ENCODE measurements around the gene BEAN1. TPM values are rescaled to one million over a fixed set of nuclear protein-coding genes. Genes with fewer than 3 reads are reported as not detected.

The BEAN1 gene
- polyA plus RNA-seq, 1 of the 3 experiments (the other 2 are of a cell fraction) = 0.07 TPM

- no peak overlapping the region for H3K27ac ChIP-seq (ENCODE audit: low read depth in 2 of 2, low read length in 1 of 2)
- H3K4me3 ChIP-seq (ENCODE audit: low read depth in 2 of 2, low read length in 1 of 2) = no peak overlapping the region
- H3K4me2 ChIP-seq = no peak overlapping the region
- no peaks in the 10 kb centered on the region; a peak in 1 of 4 replicates for H3K4me1 ChIP-seq (ENCODE audit: control insufficient read depth in 1 of 2, insufficient read depth in 2 of 2, low read depth in 1 of 2, low read length in 1 of 2)
- ChIA-PET CTCF (interaction anchor here (1.4 to 4.1 kb wide), 4 partner anchors 18 to 41 kb away, joined by 4 to 16 read pairs (median 6); no protein-coding TSS in a partner anchor), POLR2A (no interaction called here)
- DNase-seq = no peak
- no peaks in the 10 kb centered on the region for H3K36me3 ChIP-seq (replicated peaks in 1 of 2; ENCODE audit: control insufficient read depth in 1 of 2, insufficient read depth in 2 of 2, low read length in 1 of 2)
- TF ChIP-seq JUND (IDR thresholded peaks at IDR 0.05) (no peak), CHD2 (IDR thresholded peaks at IDR 0.05; ENCODE audit: low read length, partially characterized antibody) (no peak), ELF1 (IDR thresholded peaks at IDR 0.05) (no peak), GATA2 (CRISPR knock-in tag; IDR thresholded peaks at IDR 0.05) (no peak), USF1 (IDR thresholded peaks at IDR 0.05; ENCODE audit: borderline replicate concordance, low read depth) (no peak), YY1 (IDR thresholded peaks at IDR 0.05; ENCODE audit: low read depth) (no peak), RXRA (IDR thresholded peaks at IDR 0.05; ENCODE audit: borderline replicate concordance, low read depth) (no peak), SIN3A (IDR thresholded peaks at IDR 0.05; ENCODE audit: borderline replicate concordance, low read depth, low read length) (no peak), RCOR1 (IDR thresholded peaks at IDR 0.05; ENCODE audit: low read length) (no peak), GABPA (IDR thresholded peaks at IDR 0.05; ENCODE audit: low read depth) (no peak), REST (IDR thresholded peaks at IDR 0.05; ENCODE audit: low read depth, low read length) (no peak), EP300 (IDR thresholded peaks at IDR 0.05; ENCODE audit: borderline replicate concordance in 1 of 2, low read depth in 1 of 2, low read length in 1 of 2) (no peak), MXI1 (IDR thresholded peaks at IDR 0.05; ENCODE audit: low read depth, low read length) (no peak), POLR2AphosphoS5 (IDR thresholded peaks at IDR 0.05; ENCODE audit: low read depth, low read length) (no peak), USF2 (IDR thresholded peaks at IDR 0.05; ENCODE audit: borderline replicate concordance, low read depth, low read length) (no peak), ZBTB33 (IDR thresholded peaks at IDR 0.05; ENCODE audit: borderline replicate concordance, low read depth) (no peak), CTCF (IDR thresholded peaks at IDR 0.05) (no peak), TCF12 (IDR thresholded peaks at IDR 0.05) (no peak)
- no peaks in the 10 kb centered on the region for H4K20me1 ChIP-seq (ENCODE audit: insufficient read depth)
- no peaks in the 10 kb centered on the region for H3K9me3 ChIP-seq
- no peaks in the 10 kb centered on the region for H3F3A ChIP-seq (replicated peaks; ENCODE audit: insufficient read depth)
- WGBS (ENCODE audit: low lambda C conversion rate) = 77% methylated on average over 4 of the region's 4 CpGs
- H3K9me2 ChIP-seq = no peaks in the 10 kb centered on the region
- no peak overlapping the region for H2AFZ ChIP-seq (ENCODE audit: low read depth)
- no peaks in the 10 kb centered on the region for H3K79me2 ChIP-seq (ENCODE audit: insufficient read depth)
- no peaks in the 10 kb centered on the region for H3K27me3 ChIP-seq (ENCODE audit: insufficient read depth)
- H3K9ac ChIP-seq = no peak overlapping the region
These were observed 41.7 kb upstream of the BEAN1 start for GRCh38 chr16:66385415-66385814.

Measured in SK-N-SH (cell line).